Caco-2 (cell line): Measurements from ENCODE around the gene TMEM39A. TPM values are rescaled to one million over a fixed set of nuclear protein-coding genes. Genes with fewer than 3 reads are reported as not detected.

Experiments
- BruUV-seq: library from RNA; stranded (reverse); fragments of 400-500 nt; replicated peaks from 2 replicates; lab custom pipeline; 2021; lab: Mats Ljungman, UMichigan
- CTCF ChIA-PET: fragments of 300-600 bp; sonication (Branson Sonifier 250); formaldehyde crosslinking; loops from one replicate; lab custom pipeline; 2022; ENCODE audit warnings: antibody characterized with exemption; lab: Charles Lee
- POLR2A ChIA-PET: fragments of 300-600 bp; sonication (Branson Sonifier 250); formaldehyde crosslinking; loops from one replicate; lab custom pipeline; 2022; ENCODE audit warnings: antibody characterized with exemption; lab: Charles Lee
- DNase-seq, 2 experiments: peaks; one replicate each; pipeline versions ENCODE4 v3.0.0 to v3.0.0-alpha.2; 2020 to 2022
- H3K27me3 ChIP-seq: replicated peaks from 2 replicates; pipeline ENCODE4 v1.6.0; 2011; ENCODE audit warnings: low read length; ENCODE audit not compliant: control insufficient read depth, insufficient read depth
- H3K36me3 ChIP-seq: 2 replicates; pipeline ENCODE4 v1.5.1; 2011; ENCODE audit warnings: low read length; ENCODE audit not compliant: control insufficient read depth, insufficient read depth
- H3K4me1 ChIP-seq: fragments of 250-450 bp; sonication (Bioruptor Pico); 2 replicates; pipeline ENCODE4 v1.5.1; 2020; ENCODE audit warnings: mild to moderate bottlenecking
- H3K4me3 ChIP-seq: 2 replicates; pipeline ENCODE4 v1.5.1; 2011; ENCODE audit warnings: low read depth, mild to moderate bottlenecking, control low read depth, low read length
- H3K9me3 ChIP-seq: fragments of 250-450 bp; sonication (Bioruptor Pico); 2 replicates; pipeline ENCODE4 v1.5.1; 2020; ENCODE audit warnings: mild to moderate bottlenecking, moderate library complexity
- H3K27ac Mint-ChIP-seq: one replicate; pipeline ENCODE4 v1.8.0; 2022; ENCODE audit warnings: mixed read lengths; ENCODE audit not compliant: unreplicated experiment
- H3K27me3 Mint-ChIP-seq: one replicate; pipeline ENCODE4 v1.8.0; 2022; ENCODE audit warnings: mixed read lengths; ENCODE audit not compliant: insufficient read depth, unreplicated experiment
- H3K36me3 Mint-ChIP-seq: one replicate; pipeline ENCODE4 v1.8.0; 2022; ENCODE audit warnings: mild to moderate bottlenecking, mixed read lengths; ENCODE audit not compliant: insufficient read depth, unreplicated experiment
- H3K4me1 Mint-ChIP-seq: one replicate; pipeline ENCODE4 v1.8.0; 2022; ENCODE audit warnings: low read depth, mixed read lengths; ENCODE audit not compliant: unreplicated experiment
- H3K4me3 Mint-ChIP-seq: one replicate; pipeline ENCODE4 v1.8.0; 2022; ENCODE audit warnings: mild to moderate bottlenecking, moderate library complexity, mixed read lengths; ENCODE audit not compliant: unreplicated experiment
- H3K9me3 Mint-ChIP-seq: one replicate; pipeline ENCODE4 v1.8.0; 2022; ENCODE audit warnings: mixed read lengths; ENCODE audit not compliant: unreplicated experiment
- CTCF ChIP-seq, 2 experiments: fragments of 200-600 bp in 1 of 2; IDR thresholded peaks; 1 replicate in 1 of 2; 2 replicates in 1 of 2; pipeline versions ENCODE4 v1.5.1 to v1.8.0; 2011 to 2022; ENCODE audit warnings: antibody characterized with exemption in 1 of 2, control low read depth in 1 of 2, inconsistent platforms in 1 of 2, low read depth in 1 of 2, low read length in 1 of 2, mild to moderate bottlenecking in 1 of 2, moderate library complexity in 1 of 2; ENCODE audit not compliant: insufficient read depth in 1 of 2, severe bottlenecking in 1 of 2, unreplicated experiment in 1 of 2
- intact Hi-C: fragments of 100-400 bp; cut with micrococcal nuclease; formaldehyde crosslinking; loops from one replicate; pipeline ENCODE4 v1.10.0; 2022; ENCODE audit not compliant: unreplicated experiment
- total RNA-seq: library from RNA; stranded (reverse); gene quantifications from 2 replicates; pipeline ENCODE4 v1.2.3, GENCODE V29; 2022

Gene TMEM39A
- total RNA-seq, 1 experiment from 2014 or later, result 52.1 TPM

GRCh38 chr3:119443179-119443578 lies 20.2 kb downstream of the TMEM39A start:
- ChIA-PET POLR2A (no interaction called here), CTCF (no interaction called here)
- Mint-ChIP-seq H3K27me3 (no peaks in the 10 kb centered on the region), H3K27ac (no peak overlapping the region), H3K4me3 (no peak overlapping the region), H3K4me1 (no peaks in the 10 kb centered on the region), H3K36me3 (peaks cover 46% of the 10 kb centered on the region), H3K9me3 (no peaks in the 10 kb centered on the region)
- TF ChIP-seq CTCF (IDR thresholded peaks at IDR 0.05; ENCODE audit: insufficient read depth in 1 of 2, low read depth in 1 of 2, low read length in 1 of 2, severe bottlenecking in 1 of 2, unreplicated experiment in 1 of 2), result no peak
- intact Hi-C loops, result no loop called here
- no TSS peak for BruUV-seq
- no peak for DNase-seq
- Histone ChIP-seq H3K36me3 (no peaks in the 10 kb centered on the region), H3K4me1 (no peaks in the 10 kb centered on the region), H3K9me3 (no peaks in the 10 kb centered on the region), H3K4me3 (no peak overlapping the region), H3K27me3 (no peaks in the 10 kb centered on the region)

- intact Hi-C loops, result no loop called here
- Histone ChIP-seq H3K27me3 (no peaks in the 10 kb centered on the region), H3K9me3 (no peaks in the 10 kb centered on the region), H3K4me1 (no peaks in the 10 kb centered on the region), H3K4me3 (no peak overlapping the region), H3K36me3 (peaks cover 3% of the 10 kb centered on the region; the same call in 1 of the 2 replicates)
- no peaks in the 10 kb centered on the region for H3K4me1 Mint-ChIP-seq
- H3K27me3 Mint-ChIP-seq, result no peaks in the 10 kb centered on the region
- H3K36me3 Mint-ChIP-seq, result peaks cover 53% of the 10 kb centered on the region
- TF ChIP-seq CTCF (IDR thresholded peaks at IDR 0.05; ENCODE audit: insufficient read depth in 1 of 2, low read depth in 1 of 2, low read length in 1 of 2, severe bottlenecking in 1 of 2, unreplicated experiment in 1 of 2), result no peak
- POLR2A ChIA-PET, result no interaction called here
- DNase-seq, result no peak
- no peaks in the 10 kb centered on the region for H3K9me3 Mint-ChIP-seq
- no peak overlapping the region for H3K27ac Mint-ChIP-seq
- CTCF ChIA-PET, result no interaction called here
- BruUV-seq, result no TSS peak
- H3K4me3 Mint-ChIP-seq, result no peak overlapping the region
Measured at GRCh38 chr3:119437691-119438258, 25.6 kb downstream of the TMEM39A start.

- peaks cover 3% of the 10 kb centered on the region; the same call in 1 of the 2 replicates for H3K36me3 ChIP-seq
- no peak overlapping the region for H3K4me3 Mint-ChIP-seq
- CTCF ChIA-PET, result no interaction called here
Measured at GRCh38 chr3:119436977-119437376, 26.4 kb downstream of the TMEM39A start.

More at GRCh38 chr3:119436977-119437376, 26.4 kb downstream of the TMEM39A start:
- Mint-ChIP-seq H3K27ac (no peak overlapping the region), H3K36me3 (peaks cover 53% of the 10 kb centered on the region), H3K4me1 (no peaks in the 10 kb centered on the region), H3K9me3 (no peaks in the 10 kb centered on the region), H3K27me3 (no peaks in the 10 kb centered on the region)
- no peak for DNase-seq
- BruUV-seq, result no TSS peak
- no peaks in the 10 kb centered on the region for H3K4me1 ChIP-seq
- no peak for TF ChIP-seq CTCF (IDR thresholded peaks at IDR 0.05; ENCODE audit: insufficient read depth in 1 of 2, low read depth in 1 of 2, low read length in 1 of 2, severe bottlenecking in 1 of 2, unreplicated experiment in 1 of 2)
- POLR2A ChIA-PET, result interaction anchor here (0.5 kb wide), 1 partner anchor 1045 kb away, joined by 5 read pairs; no protein-coding TSS in a partner anchor
- H3K9me3 ChIP-seq, result no peaks in the 10 kb centered on the region
- intact Hi-C loops, result no loop called here
- H3K4me3 ChIP-seq, result no peak overlapping the region
- no peaks in the 10 kb centered on the region for H3K27me3 ChIP-seq
